Suprapubic skin (tissue), 4 donors: Measurements from ENCODE around the gene LHFPL5.

ENCODE experiments used
- CTCF ChIP-seq, 2 donors: fragments of 200-600 bp in 1 of 2; fragments of 450-650 bp in 1 of 2; sonication (generic) in 1 of 2; IDR thresholded peaks; one replicate each; pipeline ENCODE4 v1.5.1; 2016 to 2019; ENCODE audit warnings: antibody characterized with exemption in 2 of 2, mild to moderate bottlenecking in 1 of 2, moderate library complexity in 1 of 2
- POLR2A ChIP-seq, 2 donors: fragments of 450-650 bp; IDR thresholded peaks; one replicate each; pipeline ENCODE4 v1.6.1; 2017; ENCODE audit warnings: antibody characterized with exemption in 2 of 2, mild to moderate bottlenecking in 2 of 2, moderate library complexity in 2 of 2
- POLR2AphosphoS5 ChIP-seq, 3 donors: sonication (generic); formaldehyde crosslinking; IDR thresholded peaks; one replicate each; pipeline ENCODE4 v1.6.1; 2017; ENCODE audit warnings: antibody characterized with exemption in 3 of 3

- no peak for TF ChIP-seq CTCF (IDR thresholded peaks at IDR 0.05)
- TF ChIP-seq POLR2A (IDR thresholded peaks at IDR 0.05): no peak
- no peak for TF ChIP-seq POLR2AphosphoS5 (IDR thresholded peaks at IDR 0.05)
These were observed 24.2 kb downstream of the LHFPL5 start for GRCh38 chr6:35829306-35829705.
